GM23248 (cell line): ENCODE measurements around the gene BOLL.

Experiments used
- EZH2 ChIP-seq: fragments of 200-600 bp; sonication (generic); IDR thresholded peaks from 2 replicates; pipeline ENCODE4 v1.6.1; 2018; ENCODE audit warnings: antibody characterized with exemption, mild to moderate bottlenecking; ENCODE audit not compliant: insufficient read depth, poor library complexity, severe bottlenecking
- EZH2phosphoT487 ChIP-seq: fragments of 200-600 bp; sonication (generic); IDR thresholded peaks from 2 replicates; pipeline ENCODE4 v1.6.1; 2018; ENCODE audit warnings: antibody characterized with exemption, moderate library complexity, mild to moderate bottlenecking, low read depth; ENCODE audit not compliant: insufficient read depth

DNA sequence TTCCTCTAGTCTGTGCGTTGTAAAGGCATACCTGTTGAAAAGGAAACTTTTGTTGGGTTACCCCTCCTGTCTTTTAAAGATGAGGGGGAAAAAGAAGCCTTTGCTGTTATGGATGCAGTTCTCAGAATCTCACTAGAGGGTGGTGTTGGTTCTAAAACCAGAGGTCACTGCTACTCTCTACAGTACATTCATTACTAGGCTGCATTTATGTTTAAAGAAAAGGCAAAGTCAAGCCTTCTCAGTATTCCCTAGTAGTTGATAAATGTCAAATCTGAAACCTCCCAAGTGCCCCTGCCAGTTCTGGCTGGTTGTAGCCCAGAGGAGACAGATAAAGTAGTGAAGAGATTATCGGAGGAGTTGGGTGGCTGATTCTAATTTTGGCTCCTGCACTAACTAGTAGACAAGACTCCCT, 17.9 kb upstream of the BOLL start:
- TF ChIP-seq EZH2phosphoT487, result no peak
- TF ChIP-seq EZH2, result no peak
